Measurements from ENCODE around the gene MIOX. TPM values are rescaled to one million over a fixed set of nuclear protein-coding genes. Genes with fewer than 3 reads are reported as not detected.

Gene MIOX
- total RNA-seq, 1 experiment from 2014 or later, result not detected

- no peaks in the 10 kb centered on the region for H3K36me3 ChIP-seq
- H3K27ac ChIP-seq, result no peak overlapping the region
- H3K27me3 ChIP-seq (replicated peaks), result peaks cover 34% of the 10 kb centered on the region
- peaks cover 8% of the 10 kb centered on the region; the same call in 1 of the 2 replicates for H3K4me1 ChIP-seq (replicated peaks)
- no peaks in the 10 kb centered on the region for H3K9me3 ChIP-seq (replicated peaks)
- H3K4me3 ChIP-seq, result no peak overlapping the region
- no peak for DNase-seq (ENCODE audit: low read depth in 1 of 2, low spot score in 2 of 2)
Observed at GRCh38 chr22:50483977-50484853, 2.4 kb upstream of the MIOX start.

- H3K27me3 ChIP-seq (replicated peaks), result peaks cover 23% of the 10 kb centered on the region
- no peaks in the 10 kb centered on the region for H3K36me3 ChIP-seq
- H3K9me3 ChIP-seq (replicated peaks), result no peaks in the 10 kb centered on the region
- H3K4me1 ChIP-seq (replicated peaks), result peaks cover 8% of the 10 kb centered on the region; the same call in 1 of the 2 replicates
- H3K4me3 ChIP-seq, result no peak overlapping the region
- DNase-seq (ENCODE audit: low read depth in 1 of 2, low spot score in 2 of 2), result no peak
- H3K27ac ChIP-seq, result no peak overlapping the region
Observed at GRCh38 chr22:50485221-50486131, 1.2 kb upstream of the MIOX start.

- Histone ChIP-seq H3K9me3 (replicated peaks) (no peaks in the 10 kb centered on the region), H3K4me1 (replicated peaks) (no peaks in the 10 kb centered on the region), H3K27ac (no peak overlapping the region), H3K27me3 (replicated peaks) (peaks cover 3% of the 10 kb centered on the region), H3K36me3 (no peaks in the 10 kb centered on the region), H3K4me3 (no peak overlapping the region)
- DNase-seq (ENCODE audit: low read depth in 1 of 2, low spot score in 2 of 2), result no peak
Observed at GRCh38 chr22:50487290-50488005, 789 bp downstream of the MIOX start.

- Histone ChIP-seq H3K36me3 (no peaks in the 10 kb centered on the region), H3K4me3 (no peak overlapping the region), H3K9me3 (replicated peaks) (no peaks in the 10 kb centered on the region), H3K4me1 (replicated peaks) (no peaks in the 10 kb centered on the region), H3K27me3 (replicated peaks) (no peaks in the 10 kb centered on the region; the same call in none of the 2 replicates), H3K27ac (no peak overlapping the region)
- no peak for DNase-seq (ENCODE audit: low read depth in 1 of 2, low spot score in 2 of 2)
Observed at GRCh38 chr22:50488006-50488677, 1.5 kb downstream of the MIOX start.

- H3K36me3 ChIP-seq, result no peaks in the 10 kb centered on the region
Observed at GRCh38 chr22:50488886-50489285, 2.2 kb downstream of the MIOX start.

GRCh38 chr22:50489363-50490243 is 2.9 kb downstream of the MIOX start:
- Histone ChIP-seq H3K27me3 (replicated peaks) (no peaks in the 10 kb centered on the region; the same call in none of the 2 replicates), H3K27ac (no peak overlapping the region), H3K4me1 (replicated peaks) (no peaks in the 10 kb centered on the region), H3K36me3 (no peaks in the 10 kb centered on the region), H3K9me3 (replicated peaks) (no peaks in the 10 kb centered on the region), H3K4me3 (no peak overlapping the region)
- no peak for DNase-seq (ENCODE audit: low read depth in 1 of 2, low spot score in 2 of 2)

More at GRCh38 chr22:50488886-50489285, 2.2 kb downstream of the MIOX start:
- no peak for DNase-seq (ENCODE audit: low read depth in 1 of 2, low spot score in 2 of 2)
- H3K27me3 ChIP-seq (replicated peaks), result no peaks in the 10 kb centered on the region; the same call in none of the 2 replicates
- no peaks in the 10 kb centered on the region for H3K9me3 ChIP-seq (replicated peaks)
- no peaks in the 10 kb centered on the region for H3K4me1 ChIP-seq (replicated peaks)
- H3K27ac ChIP-seq, result no peak overlapping the region
- no peak overlapping the region for H3K4me3 ChIP-seq

GRCh38 chr22:50490531-50491308 is 4.1 kb downstream of the MIOX start:
- no peaks in the 10 kb centered on the region for H3K36me3 ChIP-seq
- no peak for DNase-seq (ENCODE audit: low read depth in 1 of 2, low spot score in 2 of 2)
- no peaks in the 10 kb centered on the region for H3K9me3 ChIP-seq (replicated peaks)
- no peaks in the 10 kb centered on the region for H3K4me1 ChIP-seq (replicated peaks)
- no peak overlapping the region for H3K4me3 ChIP-seq
- no peak overlapping the region for H3K27ac ChIP-seq
- H3K27me3 ChIP-seq (replicated peaks), result no peaks in the 10 kb centered on the region; the same call in 1 of the 2 replicates

GRCh38 chr22:50497093-50497492 is 10.4 kb downstream of the MIOX start:
- Histone ChIP-seq H3K9me3 (replicated peaks) (no peaks in the 10 kb centered on the region), H3K27me3 (replicated peaks) (no peaks in the 10 kb centered on the region), H3K4me1 (replicated peaks) (no peaks in the 10 kb centered on the region), H3K36me3 (no peaks in the 10 kb centered on the region; the same call in 1 of the 2 replicates), H3K4me3 (no peak overlapping the region), H3K27ac (no peak overlapping the region)
- DNase-seq (ENCODE audit: low read depth in 1 of 2, low spot score in 2 of 2), result no peak

- Histone ChIP-seq H3K4me3 (no peak overlapping the region), H3K27ac (no peak overlapping the region), H3K9me3 (replicated peaks) (no peaks in the 10 kb centered on the region), H3K36me3 (peaks cover 11% of the 10 kb centered on the region), H3K4me1 (replicated peaks) (no peaks in the 10 kb centered on the region), H3K27me3 (replicated peaks) (no peaks in the 10 kb centered on the region)
- DNase-seq (ENCODE audit: low read depth in 1 of 2, low spot score in 2 of 2), result peak in 1 of 2 experiments; percentile 42
Observed at GRCh38 chr22:50498322-50498890, 11.7 kb downstream of the MIOX start.

GRCh38 chr22:50500452-50500851 is 13.8 kb downstream of the MIOX start:
- DNase-seq (ENCODE audit: low read depth in 1 of 2, low spot score in 2 of 2), result no peak
- Histone ChIP-seq H3K36me3 (peaks cover 25% of the 10 kb centered on the region), H3K4me1 (replicated peaks) (no peaks in the 10 kb centered on the region), H3K27ac (no peak overlapping the region), H3K27me3 (replicated peaks) (no peaks in the 10 kb centered on the region), H3K9me3 (replicated peaks) (no peaks in the 10 kb centered on the region), H3K4me3 (no peak overlapping the region)

GRCh38 chr22:50502096-50502495 is 15.4 kb downstream of the MIOX start:
- no peak overlapping the region for H3K4me3 ChIP-seq
- no peak overlapping the region for H3K27ac ChIP-seq
- H3K4me1 ChIP-seq (replicated peaks), result peaks cover 10% of the 10 kb centered on the region; the same call in 1 of the 2 replicates
- no peak for DNase-seq (ENCODE audit: low read depth in 1 of 2, low spot score in 2 of 2)
- H3K9me3 ChIP-seq (replicated peaks), result no peaks in the 10 kb centered on the region
- no peaks in the 10 kb centered on the region for H3K27me3 ChIP-seq (replicated peaks)
- peaks cover 39% of the 10 kb centered on the region for H3K36me3 ChIP-seq
